Mammary epithelial cell (primary cell): Measurements from ENCODE around the gene S100A5.

Experiments used
- CTCF ChIP-seq, 2 donors: IDR thresholded peaks in 1 of 2; conservative IDR thresholded peaks in 1 of 2; 2 replicates each; pipeline ENCODE4 v1.5.1; 2011 to 2012; ENCODE audit warnings: inconsistent platforms in 2 of 2, low read length in 2 of 2, mild to moderate bottlenecking in 2 of 2, control low read depth in 1 of 2, low read depth in 1 of 2; ENCODE audit not compliant: insufficient read depth in 1 of 2; ENCODE audit errors: extremely low read depth in 1 of 2
- EZH2 ChIP-seq: IDR thresholded peaks from 2 replicates; pipeline ENCODE4 v1.6.1; 2012; ENCODE audit warnings: low read length, inconsistent platforms, borderline replicate concordance

GRCh38 chr1:153586347-153586746 lies 45.6 kb upstream of the S100A5 start:
- no peak for TF ChIP-seq CTCF (conservative IDR thresholded peaks at IDR 0.05 in 1 of 2, IDR thresholded peaks at IDR 0.05 in 1 of 2; ENCODE audit: extremely low read depth in 1 of 2, insufficient read depth in 1 of 2, low read depth in 1 of 2, low read length in 2 of 2)
- no peak for TF ChIP-seq EZH2
